OCI-LY3 (cell line): ENCODE measurements around the gene POTEF.
"Not testable (repeated sequence)": the region's sequence is repeated elsewhere in the genome, so short reads cannot be mapped to it uniquely, and the experiment has no call there.

ENCODE experiments used
- CTCF ChIP-seq: fragments of 200-600, 300-600 bp; sonication (generic); IDR thresholded peaks from 2 replicates; pipeline ENCODE4 v1.5.1; 2014; ENCODE audit warnings: antibody characterized with exemption, low read length, low read depth
- EZH2phosphoT487 ChIP-seq: fragments of 200-600 bp; shearing (Covaris generic); IDR thresholded peaks from 2 replicates; pipeline ENCODE4 v1.6.1; 2018; ENCODE audit warnings: antibody characterized with exemption, mixed run types, low read depth

- TF ChIP-seq CTCF, EZH2phosphoT487: not testable (repeated sequence)
These were observed 11.5 kb upstream of the POTEF start for GRCh38 chr2:130140516-130140915.
